Measurements from ENCODE around the gene MT1X. TPM values are rescaled to one million over a fixed set of nuclear protein-coding genes. Genes with fewer than 3 reads are reported as not detected.

Gene MT1X
- total RNA-seq, 1 donor from 2014 or later = 7.1 TPM

- no peak for TF ChIP-seq CTCF (IDR thresholded peaks at IDR 0.05; ENCODE audit: unreplicated experiment)
- Mint-ChIP-seq H3K4me3 (no peak overlapping the region), H3K27me3 (ENCODE audit: low read depth) (peaks cover 2% of the 10 kb centered on the region), H3K4me1 (peaks cover 7% of the 10 kb centered on the region), H3K36me3 (peaks cover 1% of the 10 kb centered on the region), H3K9me3 (peaks cover 12% of the 10 kb centered on the region), H3K27ac (peak overlapping the region; percentile 13)
- no peak for DNase-seq (ENCODE audit: low spot score in 2 of 2, unreplicated experiment in 2 of 2)
Observed at GRCh38 chr16:56701534-56701933, 19.3 kb downstream of the MT1X start.

DNA sequence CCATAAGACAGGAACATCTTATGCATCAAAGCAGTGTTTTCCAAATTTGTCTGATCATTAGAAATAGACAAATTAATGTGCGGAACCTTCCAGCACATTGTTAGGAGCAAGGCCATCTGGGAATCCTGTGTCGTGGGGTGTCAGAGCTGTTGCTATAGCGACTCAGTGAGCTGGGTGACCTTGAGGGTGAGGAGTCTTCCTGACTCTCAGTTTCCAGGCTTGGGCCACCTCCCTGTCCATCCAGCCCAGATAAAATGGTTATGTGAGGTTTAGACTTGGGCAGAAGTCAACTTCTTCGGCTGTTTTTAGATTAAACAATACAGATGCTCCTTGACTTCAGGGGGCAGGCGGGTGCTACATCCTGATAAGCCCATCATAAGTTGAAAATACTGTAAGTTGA lies 20.6 kb downstream of the MT1X start:
- H3K36me3 Mint-ChIP-seq = peaks cover 1% of the 10 kb centered on the region
- H3K27me3 Mint-ChIP-seq (ENCODE audit: low read depth) = peaks cover 2% of the 10 kb centered on the region
- H3K27ac Mint-ChIP-seq = no peak overlapping the region
- H3K9me3 Mint-ChIP-seq = peaks cover 2% of the 10 kb centered on the region
- no peak for DNase-seq (ENCODE audit: low spot score in 2 of 2, unreplicated experiment in 2 of 2)
- no peak overlapping the region for H3K4me3 Mint-ChIP-seq
- TF ChIP-seq CTCF (IDR thresholded peaks at IDR 0.05; ENCODE audit: unreplicated experiment) = no peak
- H3K4me1 Mint-ChIP-seq = peaks cover 7% of the 10 kb centered on the region

GRCh38 chr16:56708525-56709442 lies 26.5 kb downstream of the MT1X start:
- DNase-seq (ENCODE audit: low spot score in 2 of 2, unreplicated experiment in 2 of 2) = no peak
- Mint-ChIP-seq H3K36me3 (no peaks in the 10 kb centered on the region), H3K4me1 (no peaks in the 10 kb centered on the region), H3K9me3 (no peaks in the 10 kb centered on the region), H3K27me3 (ENCODE audit: low read depth) (peaks cover 2% of the 10 kb centered on the region), H3K4me3 (no peak overlapping the region), H3K27ac (no peak overlapping the region)
- no peak for TF ChIP-seq CTCF (IDR thresholded peaks at IDR 0.05; ENCODE audit: unreplicated experiment)

- H3K36me3 Mint-ChIP-seq = no peaks in the 10 kb centered on the region
- no peak overlapping the region for H3K27ac Mint-ChIP-seq
- no peak for DNase-seq (ENCODE audit: low spot score in 2 of 2, unreplicated experiment in 2 of 2)
- no peaks in the 10 kb centered on the region for H3K9me3 Mint-ChIP-seq
- H3K4me1 Mint-ChIP-seq = no peaks in the 10 kb centered on the region
- peaks cover 2% of the 10 kb centered on the region for H3K27me3 Mint-ChIP-seq (ENCODE audit: low read depth)
- no peak overlapping the region for H3K4me3 Mint-ChIP-seq
- TF ChIP-seq CTCF (IDR thresholded peaks at IDR 0.05; ENCODE audit: unreplicated experiment) = no peak
Observed at GRCh38 chr16:56709443-56710040, 27.3 kb downstream of the MT1X start.

GRCh38 chr16:56710181-56710737 lies 28.0 kb downstream of the MT1X start:
- H3K36me3 Mint-ChIP-seq = no peaks in the 10 kb centered on the region
- H3K4me1 Mint-ChIP-seq = no peaks in the 10 kb centered on the region
- H3K27me3 Mint-ChIP-seq (ENCODE audit: low read depth) = no peaks in the 10 kb centered on the region
- TF ChIP-seq CTCF (IDR thresholded peaks at IDR 0.05; ENCODE audit: unreplicated experiment) = no peak
- DNase-seq (ENCODE audit: low spot score in 2 of 2, unreplicated experiment in 2 of 2) = no peak
- H3K4me3 Mint-ChIP-seq = no peak overlapping the region
- no peak overlapping the region for H3K27ac Mint-ChIP-seq
- H3K9me3 Mint-ChIP-seq = no peaks in the 10 kb centered on the region

Measured in mesothelial cell of epicardium (in vitro differentiated cells).